Right forelimb (tissue), 1 donor: ENCODE measurements around the gene RBMS2.

Experiments used
- DNase-seq: peaks from one replicate; pipeline ENCODE4 v3.0.0-alpha.2; 2018

RBMS2 gene

GRCh38 chr12:56589783-56590182 lies 68.2 kb downstream of the RBMS2 start:
- no peak for DNase-seq

GRCh38 chr12:56590237-56590830 lies 68.7 kb downstream of the RBMS2 start:
- DNase-seq: no peak

- no peak for DNase-seq
Measured at GRCh38 chr12:56591126-56591525, 69.5 kb downstream of the RBMS2 start.

GRCh38 chr12:56591961-56592360 lies 70.3 kb downstream of the RBMS2 start:
- no peak for DNase-seq

- peak; percentile 72 for DNase-seq
Measured at GRCh38 chr12:56593909-56594621, 72.4 kb downstream of the RBMS2 start.

GRCh38 chr12:56596815-56597214 lies 75.2 kb downstream of the RBMS2 start:
- DNase-seq: no peak

GRCh38 chr12:56599041-56599440 lies 77.4 kb downstream of the RBMS2 start:
- DNase-seq: no peak

- DNase-seq: no peak
Measured at GRCh38 chr12:56599797-56600196, 78.2 kb downstream of the RBMS2 start.

GRCh38 chr12:56600753-56601152 lies 79.1 kb downstream of the RBMS2 start:
- no peak for DNase-seq

- DNase-seq: no peak
Measured at GRCh38 chr12:56601503-56601902, 79.9 kb downstream of the RBMS2 start.

GRCh38 chr12:56602239-56602638 lies 80.6 kb downstream of the RBMS2 start:
- no peak for DNase-seq

- no peak for DNase-seq
Measured at GRCh38 chr12:56604355-56604754, 82.7 kb downstream of the RBMS2 start.

GRCh38 chr12:56614627-56615026 lies 93.0 kb downstream of the RBMS2 start:
- no peak for DNase-seq

GRCh38 chr12:56616244-56616643 lies 94.6 kb downstream of the RBMS2 start:
- DNase-seq: no peak

- no peak for DNase-seq
Measured at GRCh38 chr12:56616925-56617324, 95.3 kb downstream of the RBMS2 start.

GRCh38 chr12:56622535-56622934 lies 100.9 kb downstream of the RBMS2 start:
- no peak for DNase-seq

GRCh38 chr12:56626701-56627100 lies 105.1 kb downstream of the RBMS2 start:
- no peak for DNase-seq

GRCh38 chr12:56628671-56629458 lies 107.2 kb downstream of the RBMS2 start:
- DNase-seq: peak; percentile 77

- DNase-seq: no peak
Measured at GRCh38 chr12:56629459-56630179, 108.0 kb downstream of the RBMS2 start.

- peak; percentile 91 for DNase-seq
Measured at GRCh38 chr12:56630180-56630632, 108.6 kb downstream of the RBMS2 start, which contains the start of gene BAZ2A. BAZ2A (minus strand) TSS chr12:56630326; CDS start chr12:56617530, 12,796 bp downstream.

GRCh38 chr12:56631790-56632700 lies 110.4 kb downstream of the RBMS2 start:
- DNase-seq: no peak
